ENCODE results near the gene LYZL1. TPM values are rescaled to one million over a fixed set of nuclear protein-coding genes. Genes with fewer than 3 reads are reported as not detected.
A peak's percentile ranks its signal among the peaks of the same experiment; 100 is the strongest.

The LYZL1 gene
- total RNA-seq, 1 donor = not detected

DNA sequence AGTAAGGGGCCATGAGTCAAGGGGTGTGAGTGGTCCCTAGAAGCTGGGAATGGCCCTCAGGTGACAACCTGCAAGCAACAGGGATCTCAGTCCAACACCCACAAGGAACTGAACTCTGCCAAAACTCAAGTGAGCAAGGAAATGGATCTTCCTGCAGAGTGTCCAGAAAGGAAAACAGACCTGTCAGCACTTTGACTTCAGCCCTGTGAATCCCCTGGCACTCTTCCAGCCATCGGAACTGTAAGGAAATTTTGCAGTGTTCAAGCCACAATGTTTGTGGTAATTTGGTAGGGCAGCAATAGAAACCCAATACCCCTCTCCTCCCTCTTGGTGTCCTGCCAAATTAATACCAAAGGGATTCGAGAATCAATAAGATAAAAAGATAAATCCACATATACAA lies 6.9 kb downstream of the LYZL1 start:
- no peak for DNase-seq (ENCODE audit: insufficient read length, low spot score, missing footprints)
- no peak for TF ChIP-seq CTCF (IDR thresholded peaks at IDR 0.05; ENCODE audit: extremely low read depth, low read depth, low read length)
- Histone ChIP-seq H3K4me3 (ENCODE audit: insufficient read depth, low read length) (no peak overlapping the region), H2AFZ (ENCODE audit: low read length) (no peak overlapping the region), H3K36me3 (ENCODE audit: insufficient read depth, low read length) (no peaks in the 10 kb centered on the region), H4K20me1 (ENCODE audit: insufficient read depth, low read length) (no peaks in the 10 kb centered on the region), H3K27me3 (ENCODE audit: insufficient read depth, low read length) (peaks cover 9% of the 10 kb centered on the region), H3K4me2 (ENCODE audit: insufficient read depth, low read length) (no peak overlapping the region), H3K79me2 (ENCODE audit: insufficient read depth, low read length) (no peaks in the 10 kb centered on the region), H3K4me1 (ENCODE audit: insufficient read depth, low read length) (no peaks in the 10 kb centered on the region), H3K27ac (ENCODE audit: low read depth, low read length) (no peak overlapping the region), H3K9me3 (ENCODE audit: low read depth, low read length) (peaks cover 5% of the 10 kb centered on the region)

GRCh38 chr10:29297678-29298077 lies 8.8 kb downstream of the LYZL1 start:
- H3K27ac ChIP-seq (ENCODE audit: low read depth, low read length) = no peak overlapping the region
- peak; percentile 37 for DNase-seq (ENCODE audit: insufficient read length, low spot score, missing footprints)
- no peak overlapping the region for H2AFZ ChIP-seq (ENCODE audit: low read length)
- TF ChIP-seq CTCF (IDR thresholded peaks at IDR 0.05; ENCODE audit: extremely low read depth, low read depth, low read length) = no peak
- no peak overlapping the region for H3K4me3 ChIP-seq (ENCODE audit: insufficient read depth, low read length)
- no peaks in the 10 kb centered on the region for H4K20me1 ChIP-seq (ENCODE audit: insufficient read depth, low read length)
- no peaks in the 10 kb centered on the region for H3K79me2 ChIP-seq (ENCODE audit: insufficient read depth, low read length)
- H3K36me3 ChIP-seq (ENCODE audit: insufficient read depth, low read length) = no peaks in the 10 kb centered on the region
- no peak overlapping the region for H3K4me2 ChIP-seq (ENCODE audit: insufficient read depth, low read length)
- no peaks in the 10 kb centered on the region for H3K4me1 ChIP-seq (ENCODE audit: insufficient read depth, low read length)
- H3K9me3 ChIP-seq (ENCODE audit: low read depth, low read length) = peaks cover 5% of the 10 kb centered on the region
- peaks cover 7% of the 10 kb centered on the region for H3K27me3 ChIP-seq (ENCODE audit: insufficient read depth, low read length)

DNA sequence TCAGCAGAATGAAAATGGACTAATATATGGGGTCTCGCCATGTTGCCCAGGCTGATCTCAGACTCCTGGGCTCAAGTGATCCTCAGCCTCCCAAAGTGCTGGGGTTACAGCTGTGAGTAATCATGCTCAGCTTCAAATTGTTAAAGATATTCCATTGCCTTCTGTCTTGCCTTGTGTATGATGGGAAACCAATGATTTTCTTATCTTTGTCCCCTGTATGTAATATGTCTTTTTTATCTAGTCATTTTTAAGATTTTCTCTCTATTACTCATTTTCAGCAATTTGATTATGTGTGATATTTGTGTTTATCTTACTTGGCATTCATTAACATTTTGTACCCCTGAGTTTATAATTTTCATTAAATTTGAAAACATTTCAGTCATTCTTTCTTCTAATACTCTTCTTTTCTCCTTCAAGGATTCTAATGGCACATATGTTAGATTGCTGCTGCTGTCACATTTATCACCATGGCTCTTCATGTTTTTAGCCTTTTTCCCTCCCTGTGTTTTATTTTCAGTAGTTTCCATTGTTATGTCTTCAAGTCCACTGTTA lies 12.6 kb downstream of the LYZL1 start:
- Histone ChIP-seq H3K9me3 (ENCODE audit: low read depth, low read length) (peaks cover 5% of the 10 kb centered on the region), H4K20me1 (ENCODE audit: insufficient read depth, low read length) (no peaks in the 10 kb centered on the region), H3K27me3 (ENCODE audit: insufficient read depth, low read length) (no peaks in the 10 kb centered on the region), H3K4me1 (ENCODE audit: insufficient read depth, low read length) (peaks cover 13% of the 10 kb centered on the region), H3K4me3 (ENCODE audit: insufficient read depth, low read length) (no peak overlapping the region), H3K4me2 (ENCODE audit: insufficient read depth, low read length) (no peak overlapping the region), H2AFZ (ENCODE audit: low read length) (no peak overlapping the region), H3K36me3 (ENCODE audit: insufficient read depth, low read length) (no peaks in the 10 kb centered on the region), H3K27ac (ENCODE audit: low read depth, low read length) (no peak overlapping the region), H3K79me2 (ENCODE audit: insufficient read depth, low read length) (no peaks in the 10 kb centered on the region)
- no peak for TF ChIP-seq CTCF (IDR thresholded peaks at IDR 0.05; ENCODE audit: extremely low read depth, low read depth, low read length)
- DNase-seq (ENCODE audit: insufficient read length, low spot score, missing footprints) = no peak

DNA sequence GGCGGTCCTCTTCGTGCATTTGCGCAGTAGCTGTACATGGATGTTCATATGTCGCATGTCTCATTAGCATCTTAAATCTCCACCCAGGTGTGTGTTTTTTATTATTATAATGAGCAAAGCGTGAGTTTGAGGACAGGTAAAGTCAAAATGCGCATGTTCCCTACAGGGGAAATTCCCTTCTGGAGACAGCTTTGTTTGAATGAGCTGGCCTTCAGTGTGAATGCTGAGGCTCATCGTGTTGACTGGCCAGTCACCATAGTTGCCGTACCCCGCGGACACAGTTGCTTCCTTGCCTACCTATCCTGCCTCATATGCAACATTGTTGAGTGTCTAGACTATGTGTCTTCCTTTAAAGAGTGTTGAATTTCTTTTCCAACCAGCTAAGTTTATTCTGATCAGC lies 13.6 kb downstream of the LYZL1 start:
- no peak for DNase-seq (ENCODE audit: insufficient read length, low spot score, missing footprints)
- H4K20me1 ChIP-seq (ENCODE audit: insufficient read depth, low read length) = no peaks in the 10 kb centered on the region
- peaks cover 5% of the 10 kb centered on the region for H3K9me3 ChIP-seq (ENCODE audit: low read depth, low read length)
- H3K27me3 ChIP-seq (ENCODE audit: insufficient read depth, low read length) = no peaks in the 10 kb centered on the region
- no peak overlapping the region for H3K27ac ChIP-seq (ENCODE audit: low read depth, low read length)
- peaks cover 13% of the 10 kb centered on the region for H3K4me1 ChIP-seq (ENCODE audit: insufficient read depth, low read length)
- no peaks in the 10 kb centered on the region for H3K36me3 ChIP-seq (ENCODE audit: insufficient read depth, low read length)
- H2AFZ ChIP-seq (ENCODE audit: low read length) = no peak overlapping the region
- no peaks in the 10 kb centered on the region for H3K79me2 ChIP-seq (ENCODE audit: insufficient read depth, low read length)
- H3K4me3 ChIP-seq (ENCODE audit: insufficient read depth, low read length) = no peak overlapping the region
- H3K4me2 ChIP-seq (ENCODE audit: insufficient read depth, low read length) = no peak overlapping the region
- TF ChIP-seq CTCF (IDR thresholded peaks at IDR 0.05; ENCODE audit: extremely low read depth, low read depth, low read length) = no peak

Data from osteoblast (primary cell).